Peyer's patch (tissue), 4 donors: ENCODE measurements around the gene CDH4.

Source experiments
- CTCF ChIP-seq, 6 experiments: fragments of 450-650 bp in 4 of 6; fragments of 200-600 bp in 2 of 6; sonication (generic) in 1 of 6; IDR thresholded peaks; one replicate each; pipeline ENCODE4 v1.5.1; 2017 to 2019; ENCODE audit warnings: antibody characterized with exemption in 6 of 6, mild to moderate bottlenecking in 3 of 6, moderate library complexity in 1 of 6
- POLR2A ChIP-seq, 2 donors: fragments of 450-650 bp; IDR thresholded peaks; one replicate each; pipeline ENCODE4 v1.5.1; 2017; ENCODE audit warnings: antibody characterized with exemption in 2 of 2, mild to moderate bottlenecking in 2 of 2, moderate library complexity in 2 of 2

- TF ChIP-seq CTCF (IDR thresholded peaks at IDR 0.05): no peak
- no peak for TF ChIP-seq POLR2A (IDR thresholded peaks at IDR 0.05)
Measured at GRCh38 chr20:61875221-61875885, 623.3 kb downstream of the CDH4 start.
